NCI-H1436 treated with DMSO at 0.1 percent for 48 hours (cell line): Measurements from ENCODE around the gene ADAM15.

Experiments used
- DNase-seq: peaks from one replicate; lab custom pipeline; 2025; lab: John Stamatoyannopoulos, UW

The ADAM15 gene

DNA sequence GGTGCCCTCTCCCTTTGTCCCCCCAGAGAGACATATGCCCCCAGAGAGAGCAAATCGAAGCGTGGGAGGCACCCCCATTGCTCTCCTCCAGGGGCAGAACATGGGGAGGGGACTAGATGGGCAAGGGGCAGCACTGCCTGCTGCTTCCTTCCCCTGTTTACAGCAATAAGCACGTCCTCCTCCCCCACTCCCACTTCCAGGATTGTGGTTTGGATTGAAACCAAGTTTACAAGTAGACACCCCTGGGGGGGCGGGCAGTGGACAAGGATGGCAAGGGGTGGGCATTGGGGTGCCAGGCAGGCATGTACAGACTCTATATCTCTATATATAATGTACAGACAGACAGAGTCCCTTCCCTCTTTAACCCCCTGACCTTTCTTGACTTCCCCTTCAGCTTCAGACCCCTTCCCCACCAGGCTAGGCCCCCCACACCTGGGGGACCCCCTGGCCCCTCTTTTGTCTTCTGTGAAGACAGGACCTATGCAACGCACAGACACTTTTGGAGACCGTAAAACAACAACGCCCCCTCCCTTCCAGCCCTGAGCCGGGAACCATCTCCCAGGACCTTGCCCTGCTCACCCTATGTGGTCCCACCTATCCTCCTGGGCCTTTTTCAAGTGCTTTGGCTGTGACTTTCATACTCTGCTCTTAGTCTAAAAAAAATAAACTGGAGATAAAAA is 35.9 kb downstream of the ADAM15 start:
- no peak for DNase-seq

DNA sequence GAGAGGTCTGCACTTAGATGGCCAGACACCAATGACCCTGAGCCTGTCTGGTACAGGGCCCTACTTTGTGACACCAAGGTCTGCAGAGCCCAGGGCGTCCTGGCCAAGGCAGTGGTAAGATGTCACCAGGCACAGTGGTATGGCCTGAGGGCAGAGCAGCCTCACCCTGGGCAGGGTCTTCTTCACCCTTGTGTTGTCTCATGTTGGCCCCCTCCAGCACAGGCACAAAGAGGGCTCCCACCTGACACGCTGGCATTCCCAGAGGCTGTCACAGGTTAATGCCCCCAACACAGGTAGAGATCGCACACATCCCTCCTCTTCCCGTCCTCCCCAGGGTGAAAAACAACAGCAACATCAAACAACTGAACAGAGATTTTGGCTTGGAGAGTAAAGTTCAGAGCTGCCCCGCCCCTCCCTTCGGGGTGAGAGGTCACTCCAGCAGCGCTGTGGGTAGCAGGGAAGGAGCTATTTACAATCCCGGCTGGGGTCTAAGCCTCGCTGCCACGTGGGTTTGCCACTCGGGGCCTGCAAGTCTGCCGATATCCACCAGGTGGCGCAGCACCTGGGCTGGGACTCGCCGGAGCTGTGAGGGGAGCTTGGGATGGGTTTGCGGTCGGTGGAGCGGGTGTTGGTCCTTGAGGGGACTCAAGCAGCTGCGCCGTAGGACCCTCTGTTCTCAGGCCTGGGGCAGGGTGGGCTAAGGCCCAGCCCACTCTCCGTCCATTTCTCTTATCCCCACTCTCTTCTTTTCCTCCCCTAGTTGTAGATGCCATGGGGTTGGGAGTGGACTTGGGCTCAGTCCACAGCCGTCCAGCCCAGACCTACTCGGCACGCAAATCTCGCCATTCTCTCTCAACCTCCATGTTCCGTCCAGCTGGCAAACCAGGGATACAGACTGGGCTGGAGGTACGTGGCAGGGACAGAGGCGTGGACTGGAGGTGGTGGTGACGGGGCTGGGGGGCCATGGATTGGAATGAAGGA is 40.2 kb downstream of the ADAM15 start:
- no peak for DNase-seq

DNA sequence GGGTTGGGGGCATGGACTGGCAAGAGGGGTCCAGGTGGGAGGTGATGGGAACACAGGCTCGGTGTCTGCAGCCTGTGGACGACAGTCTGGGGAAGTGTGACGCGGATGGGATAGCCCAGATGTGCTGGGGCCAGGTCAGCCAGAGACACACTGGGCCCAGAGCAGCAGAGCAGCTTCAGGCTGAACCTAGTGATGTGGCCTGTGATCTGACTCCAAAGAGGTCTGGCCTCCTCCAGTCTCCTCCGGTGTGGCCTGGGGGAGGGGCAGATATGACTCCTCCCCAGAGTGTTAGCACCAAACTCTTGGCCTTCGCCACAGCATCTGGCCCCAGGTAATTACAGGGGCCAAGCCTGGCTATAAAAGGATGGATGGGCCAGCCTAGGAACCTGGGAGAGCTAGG is 41.0 kb downstream of the ADAM15 start:
- DNase-seq: no peak

DNA sequence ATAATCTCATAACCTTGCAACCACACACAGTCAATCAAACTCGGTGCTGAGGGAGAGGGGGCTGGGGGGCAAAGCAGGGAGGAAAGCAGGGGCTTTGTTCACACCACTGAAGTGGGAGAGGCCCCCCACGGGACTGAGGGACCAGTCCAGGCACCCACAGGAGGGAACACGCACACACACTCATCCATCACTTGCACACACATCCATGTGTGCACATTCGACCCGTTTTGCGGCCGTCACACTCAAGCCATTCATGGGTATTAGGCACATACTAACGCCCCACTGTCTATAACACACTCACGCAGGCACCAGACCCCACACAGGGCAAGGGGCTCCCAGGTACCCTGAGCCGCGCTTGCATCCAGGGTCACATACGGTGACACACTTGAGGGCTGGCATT is 41.5 kb downstream of the ADAM15 start:
- no peak for DNase-seq

DNA sequence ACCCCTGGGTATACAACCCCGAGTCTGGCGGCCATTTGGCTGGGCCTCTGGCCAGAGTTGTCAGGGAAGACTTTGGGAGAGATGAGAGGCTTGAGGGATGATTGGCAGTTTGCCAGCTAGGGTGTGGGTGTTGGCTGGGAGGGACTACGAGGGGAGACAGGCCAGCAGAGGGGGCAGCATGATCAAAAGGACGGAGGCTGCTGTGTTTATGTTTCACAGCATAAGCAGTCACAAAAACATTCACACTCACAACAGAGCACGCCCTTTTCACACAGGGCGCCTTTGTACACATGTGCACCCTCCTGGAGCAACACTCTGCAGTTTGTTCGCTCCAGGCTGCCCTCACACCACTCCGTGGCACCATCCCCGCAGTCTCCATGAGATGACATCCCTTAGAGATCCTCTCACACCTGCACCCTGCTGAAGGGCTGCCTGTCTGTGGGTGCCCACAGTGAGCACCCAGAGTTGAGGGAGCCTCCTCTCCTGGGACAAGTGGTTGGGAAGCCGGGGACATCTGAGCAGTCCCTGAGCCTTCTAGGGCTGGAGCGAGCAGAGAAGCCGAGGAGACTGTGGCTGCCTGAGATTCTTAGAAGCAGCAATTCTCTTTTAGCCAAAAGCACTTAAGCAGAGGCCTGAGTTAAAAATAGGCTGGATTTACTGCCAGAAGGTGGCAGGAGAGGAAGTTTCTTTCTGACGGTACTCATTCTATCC is 43.0 kb downstream of the ADAM15 start:
- no peak for DNase-seq

DNA sequence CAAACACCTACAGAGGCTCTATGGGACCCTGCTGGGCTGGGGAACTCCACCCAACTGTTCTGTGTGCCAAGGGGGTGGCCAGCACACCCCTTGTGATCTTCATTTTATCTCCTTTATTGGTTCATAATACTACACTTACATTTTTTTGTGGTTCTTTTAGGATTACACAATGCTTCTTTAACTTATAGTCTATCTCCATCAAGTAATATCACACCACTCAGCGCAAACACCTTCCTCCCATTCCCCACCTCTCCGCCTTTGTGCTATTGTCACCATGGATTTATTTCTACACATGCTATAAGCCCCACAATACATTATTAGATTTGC is 43.5 kb downstream of the ADAM15 start:
- DNase-seq: no peak

DNA sequence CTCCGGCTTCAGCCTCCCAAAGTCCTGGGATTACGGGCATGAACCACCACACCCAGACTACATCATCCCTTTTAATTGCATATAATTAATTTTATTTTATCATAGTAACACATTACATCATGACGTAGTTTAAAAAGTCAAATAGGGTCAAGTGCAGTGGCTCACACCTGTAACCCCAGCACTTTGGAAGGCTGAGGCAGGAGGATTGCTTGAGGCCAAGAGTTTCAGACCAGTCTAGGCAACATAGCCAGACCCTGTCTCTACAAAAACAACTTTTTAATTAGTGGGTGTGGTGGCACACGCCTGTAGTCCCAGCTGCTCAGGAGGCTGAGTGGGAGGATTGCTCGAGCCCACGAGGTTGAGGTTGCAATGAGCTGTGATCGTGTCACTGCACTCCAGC is 48.2 kb downstream of the ADAM15 start:
- DNase-seq: no peak

GRCh38 chr1:155103325-155103724 is 52.2 kb downstream of the ADAM15 start:
- DNase-seq: no peak

GRCh38 chr1:155104605-155105534 is 53.8 kb downstream of the ADAM15 start:
- DNase-seq: no peak

DNA sequence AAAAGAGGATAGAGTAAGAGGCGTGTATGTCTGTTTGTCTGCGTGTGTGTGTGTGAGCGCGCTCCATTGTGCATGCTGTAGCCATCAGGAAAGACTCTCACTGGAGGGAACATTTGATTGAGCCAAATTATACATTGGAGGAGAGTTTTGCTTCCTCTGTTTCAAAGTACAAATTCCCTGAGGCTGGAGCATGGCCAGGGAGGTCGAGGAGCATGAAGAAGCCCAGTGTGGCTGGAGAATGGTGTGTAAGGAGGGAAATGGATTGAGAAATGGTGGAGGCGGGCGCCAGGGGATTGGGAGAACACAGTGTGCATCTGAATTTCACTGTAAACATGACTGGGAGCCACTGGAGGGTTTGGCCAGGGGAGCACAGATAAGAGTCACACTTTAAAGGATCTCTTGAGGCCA is 54.5 kb downstream of the ADAM15 start:
- no peak for DNase-seq

DNA sequence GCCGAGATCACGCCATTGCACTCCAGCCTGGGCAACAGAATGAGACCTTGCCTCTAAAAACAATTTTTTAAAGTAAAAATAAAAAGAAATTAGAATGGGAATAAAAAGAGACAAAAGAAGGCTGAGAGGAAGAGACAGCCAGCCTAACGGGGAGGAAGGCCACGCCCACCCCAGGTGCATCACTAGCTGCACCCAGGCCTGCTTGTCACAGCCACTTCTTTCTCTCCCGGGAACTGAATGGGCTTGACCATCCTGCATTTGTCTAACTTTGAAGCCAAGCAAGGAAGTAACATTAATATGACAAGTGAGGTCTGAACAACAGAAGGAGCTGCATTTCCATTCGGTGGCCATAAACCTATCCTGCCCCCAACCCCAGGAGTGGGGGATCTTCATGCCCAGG is 55.7 kb downstream of the ADAM15 start:
- no peak for DNase-seq

DNA sequence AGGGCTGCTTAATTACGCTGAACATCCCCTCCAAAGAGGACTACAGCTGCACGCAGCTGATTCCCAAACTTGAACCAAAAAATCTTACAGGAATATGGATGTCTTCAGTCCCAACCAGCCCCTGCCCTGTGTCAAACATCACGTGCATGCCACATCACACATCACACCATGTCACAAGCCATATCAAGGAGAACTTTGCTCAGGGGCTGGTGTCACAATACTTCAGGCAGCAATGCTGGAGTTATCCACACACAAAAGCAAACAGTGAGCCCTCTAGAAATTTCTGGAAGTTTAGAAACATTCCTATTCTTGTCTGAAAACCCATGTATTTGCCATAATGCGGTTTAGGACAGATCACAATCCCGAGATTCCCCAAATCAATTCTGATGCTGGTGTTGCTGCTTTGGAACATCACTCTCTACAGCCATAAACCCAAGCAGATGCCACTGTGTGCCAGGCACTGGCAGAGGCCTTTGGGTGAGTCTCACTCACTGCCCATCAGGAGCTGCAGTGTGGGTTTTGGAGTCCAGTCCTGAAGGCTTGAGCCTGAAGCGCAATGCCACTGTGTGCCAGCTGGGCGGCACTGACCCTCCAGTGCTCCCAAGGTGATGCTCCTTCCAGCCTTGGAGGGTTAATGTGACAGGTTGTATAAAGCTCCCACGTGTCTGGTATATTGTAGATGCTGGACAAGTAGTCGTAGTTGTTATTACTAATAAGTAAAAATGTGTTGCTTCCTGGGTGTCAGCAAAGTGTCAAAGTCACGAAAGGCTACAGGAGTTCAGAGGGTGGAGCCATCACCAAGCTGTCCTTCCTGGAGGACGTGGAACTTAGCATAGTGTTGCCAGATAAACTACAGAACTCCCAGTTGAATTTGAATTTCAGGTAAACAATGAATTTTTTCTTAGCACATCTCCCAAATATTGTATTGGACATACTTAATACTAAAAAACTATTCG is 56.5 kb downstream of the ADAM15 start:
- no peak for DNase-seq

GRCh38 chr1:155108296-155108695 is 57.2 kb downstream of the ADAM15 start:
- no peak for DNase-seq

GRCh38 chr1:155110381-155110780 is 59.3 kb downstream of the ADAM15 start:
- DNase-seq: no peak

- DNase-seq: no peak
These were observed 59.7 kb downstream of the ADAM15 start for GRCh38 chr1:155110826-155111225.
